C4-2B (cell line): ENCODE results near the gene NKIRAS2.

Experiments used
- CTCF ChIP-seq: fragments of 450-650 bp; conservative IDR thresholded peaks from 2 replicates; pipeline ENCODE4 v1.5.1; 2017; ENCODE audit warnings: mild to moderate bottlenecking
- ZFX ChIP-seq: fragments of 450-650 bp; IDR thresholded peaks from 2 replicates; pipeline ENCODE4 v1.6.1; 2017

- no peak for TF ChIP-seq CTCF
- TF ChIP-seq ZFX = no peak
Measured at GRCh38 chr17:42034059-42034458, 14.2 kb downstream of the NKIRAS2 start.
